GM10266 (cell line): Measurements from ENCODE around the gene TERC.
"Not testable (repeated sequence)": the region's sequence is repeated elsewhere in the genome, so short reads cannot be mapped to it uniquely, and the experiment has no call there.

Experiments
- DNase-seq: peaks from one replicate; pipeline ENCODE4 v3.0.0; 2012; ENCODE audit errors: extremely low spot score
- CTCF ChIP-seq: IDR thresholded peaks from 2 replicates; pipeline ENCODE4 v1.5.1; 2012; ENCODE audit warnings: mild to moderate bottlenecking, low read depth; ENCODE audit not compliant: control insufficient read depth, insufficient read depth; ENCODE audit errors: missing control alignments

Gene TERC

GRCh38 chr3:169722724-169723123 lies 42.1 kb downstream of the TERC start:
- no peak for DNase-seq
- no peak for TF ChIP-seq CTCF

DNA sequence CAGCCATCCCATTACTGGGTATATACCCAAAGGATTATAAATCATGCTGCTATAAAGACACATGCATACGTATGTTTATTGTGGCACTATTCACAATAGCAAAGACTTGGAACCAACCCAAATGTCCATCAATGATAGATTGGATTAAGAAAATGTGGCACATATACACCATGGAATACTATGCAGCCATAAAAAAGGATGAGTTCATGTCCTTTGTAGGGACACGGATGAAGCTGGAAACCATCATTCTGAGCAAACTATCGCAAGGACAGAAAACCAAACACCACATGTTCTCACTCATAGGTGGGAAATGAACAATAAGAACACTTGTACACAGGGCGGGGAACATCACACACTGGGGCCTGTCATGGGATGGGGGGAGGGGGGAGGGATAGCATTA lies 46.4 kb downstream of the TERC start:
- not testable (repeated sequence) for DNase-seq
